ENCODE measurements around the gene RNASE11. TPM values are rescaled to one million over a fixed set of nuclear protein-coding genes. Genes with fewer than 3 reads are reported as not detected.
A peak's percentile ranks its signal among the peaks of the same experiment; 100 is the strongest.

The RNASE11 gene
- total RNA-seq, 1 experiment from 2014 or later, result not detected

DNA sequence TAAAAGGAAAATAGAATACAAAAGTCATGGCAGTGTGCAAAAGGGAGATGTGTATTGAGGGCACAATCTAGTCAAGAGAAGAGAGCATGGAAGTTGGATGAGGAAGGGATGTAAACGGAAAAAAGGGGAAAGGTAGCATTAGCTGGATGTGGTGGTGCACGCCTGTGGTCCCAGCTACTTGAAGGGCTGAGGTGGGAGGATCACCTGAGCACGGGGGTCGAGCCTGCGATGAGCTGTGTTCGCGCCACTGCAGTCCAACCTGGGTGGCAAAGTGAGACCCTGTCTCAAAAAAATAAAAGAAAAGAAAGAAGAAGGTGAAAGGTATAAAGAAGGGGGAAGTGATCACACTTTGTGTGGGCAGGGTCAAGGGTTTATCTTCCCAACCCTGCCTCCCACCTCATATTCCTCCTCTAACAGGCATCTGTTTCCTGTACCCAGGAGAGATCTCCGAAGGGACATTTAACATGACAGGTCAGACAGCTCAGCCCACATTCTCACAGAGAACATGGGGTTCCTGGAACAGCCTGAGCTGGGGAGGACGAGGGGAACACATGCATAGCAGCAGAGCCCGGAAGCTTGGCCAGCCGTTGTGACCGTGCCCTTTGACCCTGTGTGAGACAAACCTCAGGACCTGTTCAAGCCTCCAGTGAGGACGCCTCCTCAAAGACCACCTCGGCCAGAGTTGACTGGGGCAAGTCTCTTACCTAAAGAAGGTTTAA is 8.9 kb downstream of the RNASE11 start:
- H4K5ac ChIP-seq (ENCODE audit: insufficient read length, low read depth, low read length), result no peak overlapping the region
- peak overlapping the region; percentile 71 for H3K27ac ChIP-seq (ENCODE audit: insufficient read length, low read depth, low read length)
- no peak overlapping the region for H3T11ph ChIP-seq (ENCODE audit: low read length)
- H3K23me2 ChIP-seq (ENCODE audit: insufficient read length, low read depth, low read length, poor library complexity, severe bottlenecking), result no peaks in the 10 kb centered on the region
- peaks cover 23% of the 10 kb centered on the region for H3K4me1 ChIP-seq (ENCODE audit: insufficient read depth, low read length)
- H3K9ac ChIP-seq (ENCODE audit: extremely low read depth, insufficient read length, low read length), result no peak overlapping the region
- no peaks in the 10 kb centered on the region for H4K20me1 ChIP-seq (ENCODE audit: control insufficient read depth, insufficient read depth, insufficient read length)
- peak overlapping the region; percentile 18 for H3K4me2 ChIP-seq (ENCODE audit: insufficient read depth, insufficient read length, low read length)
- Mint-ChIP-seq H3K36me3 (ENCODE audit: insufficient read depth in 1 of 3, low read depth in 3 of 3) (peaks cover 0 to 1% (median 0%) of the 10 kb centered on the region in 3 experiments; a peak in 2 of 7 replicates), H3K4me1 (peaks cover 54 to 63% of the 10 kb centered on the region in 2 experiments), H3K9me3 (no peaks in the 10 kb centered on the region; a peak in 1 of 5 replicates), H3K27me3 (ENCODE audit: low read depth) (no peaks in the 10 kb centered on the region), H3K4me3 (peak overlapping the region in 1 of 2 experiments; percentile 37; a peak in 3 of 5 replicates), H3K27ac (peak overlapping the region; percentile 87 to 96 (median 96))
- no peak overlapping the region for H2AK5ac ChIP-seq (ENCODE audit: insufficient read length, low read length)
- no peak overlapping the region for H3K23ac ChIP-seq (ENCODE audit: insufficient read length, low read depth, low read length)
- no peak overlapping the region for H2BK120ac ChIP-seq (ENCODE audit: low read depth, low read length, poor library complexity, severe bottlenecking)
- H3K18ac ChIP-seq (ENCODE audit: insufficient read length, low read depth, low read length), result peak overlapping the region; percentile 78
- no peaks in the 10 kb centered on the region for H3K9me3 ChIP-seq (ENCODE audit: control insufficient read depth, low read depth, low read length)
- H2BK15ac ChIP-seq (ENCODE audit: low read depth, low read length), result no peak overlapping the region; the same call in 1 of the 2 replicates
- H3K56ac ChIP-seq (ENCODE audit: insufficient read length, low read depth, low read length), result no peak overlapping the region
- peak overlapping the region; percentile 78 for H3K14ac ChIP-seq (ENCODE audit: insufficient read depth, low read length)
- H3K79me1 ChIP-seq (ENCODE audit: insufficient read depth, low read depth, low read length, poor library complexity, severe bottlenecking), result no peaks in the 10 kb centered on the region
- no peak overlapping the region for H2BK20ac ChIP-seq (ENCODE audit: low read depth, low read length, poor library complexity, severe bottlenecking)
- H3K79me2 ChIP-seq (ENCODE audit: insufficient read depth, low read length), result no peaks in the 10 kb centered on the region
- TF ChIP-seq, protein P1, sequence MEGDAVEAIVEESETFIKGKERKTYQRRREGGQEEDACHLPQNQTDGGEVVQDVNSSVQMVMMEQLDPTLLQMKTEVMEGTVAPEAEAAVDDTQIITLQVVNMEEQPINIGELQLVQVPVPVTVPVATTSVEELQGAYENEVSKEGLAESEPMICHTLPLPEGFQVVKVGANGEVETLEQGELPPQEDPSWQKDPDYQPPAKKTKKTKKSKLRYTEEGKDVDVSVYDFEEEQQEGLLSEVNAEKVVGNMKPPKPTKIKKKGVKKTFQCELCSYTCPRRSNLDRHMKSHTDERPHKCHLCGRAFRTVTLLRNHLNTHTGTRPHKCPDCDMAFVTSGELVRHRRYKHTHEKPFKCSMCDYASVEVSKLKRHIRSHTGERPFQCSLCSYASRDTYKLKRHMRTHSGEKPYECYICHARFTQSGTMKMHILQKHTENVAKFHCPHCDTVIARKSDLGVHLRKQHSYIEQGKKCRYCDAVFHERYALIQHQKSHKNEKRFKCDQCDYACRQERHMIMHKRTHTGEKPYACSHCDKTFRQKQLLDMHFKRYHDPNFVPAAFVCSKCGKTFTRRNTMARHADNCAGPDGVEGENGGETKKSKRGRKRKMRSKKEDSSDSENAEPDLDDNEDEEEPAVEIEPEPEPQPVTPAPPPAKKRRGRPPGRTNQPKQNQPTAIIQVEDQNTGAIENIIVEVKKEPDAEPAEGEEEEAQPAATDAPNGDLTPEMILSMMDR (conservative IDR thresholded peaks at IDR 0.05), result no peak
- no peak for DNase-seq
- H4K91ac ChIP-seq (ENCODE audit: insufficient read length, low read depth, low read length), result no peak overlapping the region
- no peak overlapping the region for H3K4ac ChIP-seq (ENCODE audit: low read depth, low read length)
- peak overlapping the region; percentile 68 for H2BK12ac ChIP-seq (ENCODE audit: insufficient read length, low read depth, low read length)
- WGBS (ENCODE audit: extremely low coverage, insufficient read length, low lambda C conversion rate), result no CpG with 5 or more reads among the region's 14 CpGs
- peak overlapping the region; percentile 70 for H4K8ac ChIP-seq (replicated peaks; ENCODE audit: insufficient read length, low read depth, low read length)
- H2AFZ ChIP-seq (ENCODE audit: low read length), result no peak overlapping the region
- peak overlapping the region; percentile 1 for H2BK5ac ChIP-seq (ENCODE audit: insufficient read length, low read length)
- no peaks in the 10 kb centered on the region for H3K27me3 ChIP-seq (ENCODE audit: insufficient read depth, low read length)
